A673 (cell line): ENCODE measurements around the gene TPST1. TPM values are rescaled to one million over a fixed set of nuclear protein-coding genes. Genes with fewer than 3 reads are reported as not detected.

Experiments
- BruUV-seq: library from RNA; stranded (reverse); fragments of 400-500 nt; replicated peaks from 2 replicates; lab custom pipeline; 2021; lab: Mats Ljungman, UMichigan
- CTCF ChIA-PET: fragments of 300-600 bp; sonication (Branson Sonifier 250); formaldehyde crosslinking; loops from one replicate; lab custom pipeline; 2022; ENCODE audit warnings: antibody characterized with exemption; lab: Charles Lee
- POLR2A ChIA-PET: fragments of 300-600 bp; sonication (Branson Sonifier 250); formaldehyde crosslinking; loops from one replicate; lab custom pipeline; 2022; ENCODE audit warnings: antibody characterized with exemption; ENCODE audit not compliant: low non-redundant PET; lab: Charles Lee
- DNase-seq: peaks from one replicate; pipeline ENCODE4 v3.0.0-alpha.2; 2015; ENCODE audit warnings: low spot score
- H3K27ac ChIP-seq: fragments of 200-600 bp; sonication (generic); 2 replicates; pipeline ENCODE4 v1.5.1; 2016; ENCODE audit warnings: mixed run types, low read depth, mild to moderate bottlenecking, mixed read lengths, antibody characterized with exemption, low read length; ENCODE audit not compliant: poor library complexity, severe bottlenecking
- H3K27me3 ChIP-seq: fragments of 200-600 bp; sonication (generic); replicated peaks from 2 replicates; pipeline ENCODE4 v1.6.1; 2017; ENCODE audit warnings: mixed run types, low read depth, mild to moderate bottlenecking, mixed read lengths, antibody characterized with exemption, low read length; ENCODE audit not compliant: insufficient read depth, poor library complexity
- H3K36me3 ChIP-seq: fragments of 200-600 bp; sonication (generic); 2 replicates; pipeline ENCODE4 v1.6.1; 2016; ENCODE audit warnings: mixed run types, mild to moderate bottlenecking, mixed read lengths, antibody characterized with exemption, low read length; ENCODE audit not compliant: insufficient read depth, poor library complexity, severe bottlenecking
- H3K4me1 ChIP-seq: fragments of 200-600 bp; sonication (generic); 2 replicates; pipeline ENCODE4 v1.6.1; 2017; ENCODE audit warnings: mixed run types, mild to moderate bottlenecking, mixed read lengths, antibody characterized with exemption, low read length; ENCODE audit not compliant: insufficient read depth, poor library complexity, severe bottlenecking
- H3K4me3 ChIP-seq: fragments of 200-600 bp; sonication (generic); 2 replicates; pipeline ENCODE4 v1.5.1; 2016; ENCODE audit warnings: low read depth, mixed run types, mild to moderate bottlenecking, mixed read lengths, low read length; ENCODE audit not compliant: poor library complexity, severe bottlenecking
- H3K9me3 ChIP-seq: fragments of 200-600 bp; sonication (generic); 2 replicates; pipeline ENCODE4 v1.6.1; 2016; ENCODE audit warnings: mixed run types, low read depth, mild to moderate bottlenecking, mixed read lengths, antibody characterized with exemption, low read length; ENCODE audit not compliant: poor library complexity, severe bottlenecking
- EZH2 ChIP-seq: fragments of 200-600 bp; sonication (generic); IDR thresholded peaks from 2 replicates; pipeline ENCODE4 v1.6.1; 2017; ENCODE audit warnings: borderline replicate concordance, low read depth, mild to moderate bottlenecking, mixed read lengths, antibody characterized with exemption, low read length; ENCODE audit not compliant: poor library complexity, severe bottlenecking
- intact Hi-C: fragments of 100-400 bp; cut with micrococcal nuclease; formaldehyde crosslinking; loops from one replicate; pipeline ENCODE4 v1.10.0; 2022; ENCODE audit not compliant: unreplicated experiment
- total RNA-seq: library from RNA; stranded (reverse); gene quantifications from 2 replicates; pipeline ENCODE4 v1.2.3, GENCODE V29; 2021
- TF ChIP-seq, protein P1 (sequence below): fragments of 300-800, 200-600 bp; sonication (generic); conservative IDR thresholded peaks from 2 replicates; pipeline ENCODE4 v1.5.1; 2017; ENCODE audit warnings: low read depth, mild to moderate bottlenecking, antibody characterized with exemption, low read length, moderate library complexity, mixed read lengths

TPST1 gene
- total RNA-seq, 1 experiment from 2014 or later: 8.0 TPM

GRCh38 chr7:66182920-66183319, 22.2 kb upstream of the TPST1 start:
- TF ChIP-seq, protein P1, sequence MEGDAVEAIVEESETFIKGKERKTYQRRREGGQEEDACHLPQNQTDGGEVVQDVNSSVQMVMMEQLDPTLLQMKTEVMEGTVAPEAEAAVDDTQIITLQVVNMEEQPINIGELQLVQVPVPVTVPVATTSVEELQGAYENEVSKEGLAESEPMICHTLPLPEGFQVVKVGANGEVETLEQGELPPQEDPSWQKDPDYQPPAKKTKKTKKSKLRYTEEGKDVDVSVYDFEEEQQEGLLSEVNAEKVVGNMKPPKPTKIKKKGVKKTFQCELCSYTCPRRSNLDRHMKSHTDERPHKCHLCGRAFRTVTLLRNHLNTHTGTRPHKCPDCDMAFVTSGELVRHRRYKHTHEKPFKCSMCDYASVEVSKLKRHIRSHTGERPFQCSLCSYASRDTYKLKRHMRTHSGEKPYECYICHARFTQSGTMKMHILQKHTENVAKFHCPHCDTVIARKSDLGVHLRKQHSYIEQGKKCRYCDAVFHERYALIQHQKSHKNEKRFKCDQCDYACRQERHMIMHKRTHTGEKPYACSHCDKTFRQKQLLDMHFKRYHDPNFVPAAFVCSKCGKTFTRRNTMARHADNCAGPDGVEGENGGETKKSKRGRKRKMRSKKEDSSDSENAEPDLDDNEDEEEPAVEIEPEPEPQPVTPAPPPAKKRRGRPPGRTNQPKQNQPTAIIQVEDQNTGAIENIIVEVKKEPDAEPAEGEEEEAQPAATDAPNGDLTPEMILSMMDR: no peak
- no peak for TF ChIP-seq EZH2
- Histone ChIP-seq H3K27me3 (no peaks in the 10 kb centered on the region), H3K36me3 (no peaks in the 10 kb centered on the region), H3K27ac (no peak overlapping the region), H3K4me3 (no peak overlapping the region), H3K9me3 (peaks cover 3% of the 10 kb centered on the region), H3K4me1 (no peaks in the 10 kb centered on the region)
- intact Hi-C loops: no loop called here
- ChIA-PET CTCF (interaction anchor here (0.7 kb wide), 1 partner anchor 311 kb away, joined by 6 read pairs; no protein-coding TSS in a partner anchor), POLR2A (interaction anchor here (0.5 kb wide), 1 partner anchor 58 kb away, joined by 9 read pairs; no protein-coding TSS in a partner anchor)
- BruUV-seq: no TSS peak
- DNase-seq: no peak

- BruUV-seq: no TSS peak
- no peaks in the 10 kb centered on the region for H3K27me3 ChIP-seq
- H3K4me1 ChIP-seq: no peaks in the 10 kb centered on the region
- intact Hi-C loops: no loop called here
- ChIA-PET CTCF (no interaction called here), POLR2A (interaction anchor here (0.6 kb wide), 1 partner anchor 91 kb away, joined by 3 read pairs; no protein-coding TSS in a partner anchor)
- H3K9me3 ChIP-seq: peaks cover 3% of the 10 kb centered on the region
- DNase-seq: no peak
- H3K36me3 ChIP-seq: no peaks in the 10 kb centered on the region
- TF ChIP-seq, protein P1: no peak
- H3K4me3 ChIP-seq: no peak overlapping the region
- no peak overlapping the region for H3K27ac ChIP-seq
Measured at GRCh38 chr7:66183700-66184099, 21.4 kb upstream of the TPST1 start.

DNA sequence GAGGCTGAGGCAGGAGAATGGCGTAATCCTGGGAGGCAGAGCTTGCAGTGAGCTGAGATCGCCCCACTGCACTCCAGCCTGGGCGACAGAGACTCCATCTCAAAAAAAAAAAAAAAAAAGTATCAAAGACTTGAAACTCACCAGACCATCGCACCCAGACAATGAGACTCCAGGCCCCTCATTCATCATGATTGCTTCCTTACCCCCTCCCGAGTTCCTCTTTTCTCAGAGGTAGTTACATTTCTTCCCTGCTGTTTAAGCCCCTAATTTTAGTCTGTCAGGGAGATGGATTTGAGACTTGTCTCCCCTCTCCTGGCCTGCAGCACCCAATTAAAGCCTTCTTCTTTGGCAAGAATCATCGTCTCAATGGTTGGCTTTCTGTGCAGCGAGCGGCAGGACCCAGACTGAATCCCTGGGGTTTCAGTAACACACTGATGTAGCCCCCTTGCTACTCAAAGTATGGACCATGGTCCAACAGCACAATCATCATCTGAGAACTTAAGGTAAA, 19.4 kb upstream of the TPST1 start:
- DNase-seq: peak; percentile 50
- BruUV-seq: no TSS peak
- no peaks in the 10 kb centered on the region for H3K4me1 ChIP-seq
- no peaks in the 10 kb centered on the region for H3K27me3 ChIP-seq
- no peaks in the 10 kb centered on the region for H3K36me3 ChIP-seq
- ChIA-PET CTCF (interaction anchor here (0.7 kb wide), 1 partner anchor 21 kb away, joined by 3 read pairs; no protein-coding TSS in a partner anchor), POLR2A (no interaction called here)
- intact Hi-C loops: no loop called here
- no peak overlapping the region for H3K4me3 ChIP-seq
- peaks cover 3% of the 10 kb centered on the region for H3K9me3 ChIP-seq
- TF ChIP-seq EZH2: no peak
- TF ChIP-seq, protein P1: no peak
- no peak overlapping the region for H3K27ac ChIP-seq
